Measurements from ENCODE around the gene ATXN7. TPM values are rescaled to one million over a fixed set of nuclear protein-coding genes. Genes with fewer than 3 reads are reported as not detected.

Gene ATXN7
- total and polyA plus RNA-seq, 10 of the 15 experiments (the other 5 are each of a cell fraction or from before 2014, with no cell fraction given): 0.83 to 24.6 (median 8.5) TPM

DNA sequence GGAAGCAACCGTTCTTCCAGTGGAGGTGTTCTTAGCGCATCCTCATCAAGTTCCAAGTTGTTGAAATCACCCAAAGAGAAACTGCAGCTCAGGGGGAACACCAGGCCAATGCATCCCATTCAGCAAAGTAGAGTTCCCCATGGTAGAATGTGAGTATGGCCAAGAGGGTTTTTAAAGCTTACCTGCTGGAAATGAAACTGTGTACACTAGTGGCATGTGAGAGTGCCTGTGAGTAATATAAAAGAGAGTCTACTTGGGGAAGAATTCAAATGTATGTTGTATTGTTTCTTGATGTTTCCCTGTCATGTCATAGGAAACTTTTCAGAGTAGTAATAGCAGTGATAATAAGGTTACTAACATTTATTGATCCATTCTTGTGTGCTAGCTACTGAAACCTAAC lies 116.4 kb downstream of the ATXN7 start (continued):
- TF ChIP-seq ZBTB11 (CRISPR knock-in tag; IDR thresholded peaks at IDR 0.05) (no peak), HDAC2 (IDR thresholded peaks at IDR 0.05) (no peak), CBFB (IDR thresholded peaks at IDR 0.05; ENCODE audit: low read depth) (no peak), ZNF24 (IDR thresholded peaks at IDR 0.05) (no peak), ZZZ3 (IDR thresholded peaks at IDR 0.05; ENCODE audit: control insufficient read depth, insufficient read length, low read depth) (no peak), SIX5 (IDR thresholded peaks at IDR 0.05; ENCODE audit: low read depth, low read length, severe bottlenecking) (no peak), ZSCAN29 (IDR thresholded peaks at IDR 0.05) (no peak)

DNA sequence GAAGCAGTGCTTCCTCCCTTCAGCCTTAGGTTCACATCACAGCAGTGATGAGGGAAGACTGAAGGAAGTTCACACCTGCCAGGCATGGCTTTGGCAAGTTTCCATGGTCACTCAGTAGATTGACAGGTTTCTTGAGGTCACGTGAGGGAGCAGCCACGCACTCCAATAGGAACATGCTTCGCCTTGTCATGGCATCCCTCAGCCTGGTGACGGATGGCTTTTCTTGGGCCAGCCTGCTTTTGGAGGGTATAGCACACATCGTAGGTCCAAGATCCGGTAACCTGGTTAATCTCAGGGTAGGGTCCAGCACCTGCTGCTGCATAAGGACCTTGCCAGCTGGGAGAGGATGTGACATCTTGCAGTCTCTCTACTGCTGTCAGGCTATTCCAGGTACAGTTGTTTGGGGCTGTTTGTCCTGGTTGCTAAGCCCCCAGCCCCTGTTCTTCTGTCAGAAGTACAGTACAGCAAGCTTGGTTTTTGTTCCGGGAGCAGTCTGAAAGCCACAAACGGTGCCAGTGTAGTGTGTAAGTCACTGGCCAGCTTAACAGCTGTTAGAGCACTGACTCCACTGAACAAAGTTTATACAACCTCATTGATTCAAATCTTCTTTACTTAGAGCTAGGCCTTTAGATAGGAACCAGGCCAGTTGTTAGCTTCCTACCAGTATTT lies 117.3 kb downstream of the ATXN7 start:
- in situ Hi-C loops (cut with MboI): no loop called here
- POLR2A ChIA-PET: no interaction called here
- BruUV-seq (replicated peaks): no TSS peak
- CTCF ChIA-PET: interaction anchor here (1.1 to 2.6 kb wide), 2 partner anchors 13 to 19 kb away, joined by 6 to 11 read pairs; no protein-coding TSS in a partner anchor
- 95% methylated on average over 8 of the region's 8 CpGs for WGBS (ENCODE audit: insufficient coverage, insufficient replicate concordance, low lambda C conversion rate, missing lambda C conversion rate)
- H3K9ac ChIP-seq (ENCODE audit: control insufficient read depth, insufficient read depth, low read length): no peak overlapping the region
- H3K4me1 ChIP-seq (ENCODE audit: control insufficient read depth, insufficient read depth, low read length): no peaks in the 10 kb centered on the region
- H3K9me3 ChIP-seq (replicated peaks; ENCODE audit: control insufficient read depth, insufficient read depth, low read length): no peaks in the 10 kb centered on the region
- H3K27ac ChIP-seq (ENCODE audit: control insufficient read depth, insufficient read depth): no peak overlapping the region
- RAD21 ChIA-PET (ENCODE audit: unreplicated experiment): interaction anchor here (1.1 kb wide), 1 partner anchor 13 kb away, joined by 3 read pairs; no protein-coding TSS in a partner anchor
- no peak for DNase-seq (ENCODE audit: low read depth, low spot score)
- intact Hi-C loops (cut with micrococcal nuclease; ENCODE audit: unreplicated experiment): no loop called here
- H3K4me2 ChIP-seq (ENCODE audit: control insufficient read depth, insufficient read depth): no peak overlapping the region
- no peaks in the 10 kb centered on the region for H3K27me3 ChIP-seq (replicated peaks in 1 of 2; ENCODE audit: control insufficient read depth in 2 of 2, insufficient read depth in 2 of 2, low read length in 1 of 2)
- no peak for FAIRE-seq
- no peak overlapping the region for H2AFZ ChIP-seq (ENCODE audit: control insufficient read depth, low read depth, low read length)
- SMC1A ChIA-PET (ENCODE audit: uncharacterized antibody, unreplicated experiment): interaction anchor here (0.9 to 1.6 kb wide), 2 partner anchors 11 to 14 kb away, joined by 3 to 4 read pairs; no protein-coding TSS in a partner anchor
- H3K36me3 ChIP-seq (ENCODE audit: control insufficient read depth in 2 of 2, insufficient read depth in 2 of 2, low read length in 1 of 2): peaks cover 12 to 18% of the 10 kb centered on the region in 2 experiments; a peak in 3 of 4 replicates
- no peak for ATAC-seq
- H4K20me1 ChIP-seq (ENCODE audit: control insufficient read depth, insufficient read depth): no peaks in the 10 kb centered on the region
- no peak overlapping the region for H3K4me3 ChIP-seq
- H3K79me2 ChIP-seq (ENCODE audit: control insufficient read depth, insufficient read depth, low read length): no peaks in the 10 kb centered on the region; the same call in 1 of the 2 replicates
- TF ChIP-seq CEBPZ (IDR thresholded peaks at IDR 0.05; ENCODE audit: low read depth, low read length) (no peak), SUZ12 (IDR thresholded peaks at IDR 0.05; ENCODE audit: unreplicated experiment) (no peak), LARP7 (IDR thresholded peaks at IDR 0.05) (no peak), IRF4 (IDR thresholded peaks at IDR 0.05; ENCODE audit: low read depth, low read length) (no peak), ATF7 (IDR thresholded peaks at IDR 0.05; ENCODE audit: low read depth) (no peak), STAT3 (IDR thresholded peaks at IDR 0.05; ENCODE audit: low read depth, low read length) (no peak), CBX5 (IDR thresholded peaks at IDR 0.05; ENCODE audit: low read depth) (no peak), ZNF217 (IDR thresholded peaks at IDR 0.05) (no peak), RCOR1 (conservative IDR thresholded peaks at IDR 0.05; ENCODE audit: low read depth, low read length) (no peak), FOXM1 (IDR thresholded peaks at IDR 0.05; ENCODE audit: low read depth, low read length) (no peak)
- TF ChIP-seq, protein P1, sequence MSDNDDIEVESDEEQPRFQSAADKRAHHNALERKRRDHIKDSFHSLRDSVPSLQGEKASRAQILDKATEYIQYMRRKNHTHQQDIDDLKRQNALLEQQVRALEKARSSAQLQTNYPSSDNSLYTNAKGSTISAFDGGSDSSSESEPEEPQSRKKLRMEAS (IDR thresholded peaks at IDR 0.05; ENCODE audit: low read depth, low read length): no peak

Data from GM12878 (cell line).